GM12878 (cell line): ENCODE data around the gene ZNF827. TPM values are rescaled to one million over a fixed set of nuclear protein-coding genes. Genes with fewer than 3 reads are reported as not detected.

Source experiments
- ATAC-seq: fragments of 200-7000 bp; cut with Tn5 transposase; 3 replicates; pipeline ENCODE4 v1.9.1; 2020; ENCODE audit warnings: mild to moderate bottlenecking, moderate library complexity
- BruUV-seq: library from RNA; stranded (reverse); fragments of 400-500 nt; replicated peaks from 2 replicates; lab custom pipeline; 2021; lab: Mats Ljungman, UMichigan
- CTCF ChIA-PET: fragments of 300-600 bp; sonication (Branson Sonifier 250); formaldehyde crosslinking; extraction: SDS; loops from one replicate; lab custom pipeline; 2021; ENCODE audit warnings: inconsistent platforms; lab: Yijun Ruan, JAX
- POLR2A ChIA-PET: fragments of 350-600 bp; formaldehyde crosslinking; extraction: SDS; loops from one replicate; lab custom pipeline; 2021; ENCODE audit warnings: inconsistent platforms; lab: Charles Lee
- RAD21 ChIA-PET: fragments of 300-600 bp; sonication (Branson Sonifier 250); formaldehyde crosslinking; loops from one replicate; lab custom pipeline; 2023; ENCODE audit warnings: antibody characterized with exemption; ENCODE audit not compliant: unreplicated experiment; lab: Charles Lee
- SMC1A ChIA-PET: fragments of 300-600 bp; sonication (Branson Sonifier 250); formaldehyde crosslinking; loops from one replicate; lab custom pipeline; 2023; ENCODE audit not compliant: unreplicated experiment, uncharacterized antibody; lab: Charles Lee
- DNase-seq: peaks from one replicate; pipeline ENCODE4 v3.0.0-alpha.2; 2011; ENCODE audit warnings: low read depth, low spot score
- FAIRE-seq: peaks from 3 replicates; lab custom pipeline; 2011; peaks lifted over from hg19 to GRCh38; lab: Jason Lieb, UNC
- H2AFZ ChIP-seq: 2 replicates; pipeline ENCODE4 v1.6.0; 2011; ENCODE audit warnings: low read depth, low read length, control low read depth; ENCODE audit not compliant: control insufficient read depth
- H3K27ac ChIP-seq: 2 replicates; pipeline ENCODE4 v1.5.1; 2011; ENCODE audit warnings: control low read depth; ENCODE audit not compliant: control insufficient read depth, insufficient read depth
- H3K27me3 ChIP-seq, 2 experiments: replicated peaks in 1 of 2; 2 replicates each; pipeline versions ENCODE4 v1.6.0 to v1.6.1; 2011; ENCODE audit warnings: low read length in 1 of 2; ENCODE audit not compliant: control insufficient read depth in 2 of 2, insufficient read depth in 2 of 2
- H3K36me3 ChIP-seq, 2 experiments: 2 replicates each; pipeline ENCODE4 v1.5.1; 2011; ENCODE audit warnings: low read length in 1 of 2; ENCODE audit not compliant: control insufficient read depth in 2 of 2, insufficient read depth in 2 of 2
- H3K4me1 ChIP-seq: 2 replicates; pipeline ENCODE4 v1.6.1; 2011; ENCODE audit warnings: mild to moderate bottlenecking, low read length, moderate library complexity, mixed read lengths; ENCODE audit not compliant: control insufficient read depth, insufficient read depth
- H3K4me2 ChIP-seq: 2 replicates; pipeline ENCODE4 v1.6.0; 2011; ENCODE audit warnings: control low read depth; ENCODE audit not compliant: control insufficient read depth, insufficient read depth
- H3K4me3 ChIP-seq: fragments of 200-600 bp; sonication (generic); 2 replicates; pipeline ENCODE4 v1.5.1; 2016
- H3K79me2 ChIP-seq: 2 replicates; pipeline ENCODE4 v1.6.0; 2011; ENCODE audit warnings: low read length; ENCODE audit not compliant: control insufficient read depth, insufficient read depth
- H3K9ac ChIP-seq: 2 replicates; pipeline ENCODE4 v1.8.0; 2011; ENCODE audit warnings: low read length, control low read depth, mixed read lengths; ENCODE audit not compliant: control insufficient read depth, insufficient read depth
- H3K9me3 ChIP-seq: replicated peaks from 3 replicates; pipeline ENCODE4 v1.5.1; 2011; ENCODE audit warnings: mild to moderate bottlenecking, low read length; ENCODE audit not compliant: control insufficient read depth, insufficient read depth
- H4K20me1 ChIP-seq: 2 replicates; pipeline ENCODE4 v1.6.0; 2011; ENCODE audit not compliant: control insufficient read depth, insufficient read depth
- BHLHE40 ChIP-seq, 2 experiments: fragments of 450-650 bp in 1 of 2; IDR thresholded peaks; 2 replicates each; pipeline ENCODE4 v1.6.1; 2011 to 2017; ENCODE audit warnings: low read depth in 2 of 2, borderline replicate concordance in 1 of 2, improper control_type of control experiment in 1 of 2, low read length in 1 of 2, mild to moderate bottlenecking in 1 of 2
- CEBPZ ChIP-seq: fragments of 150-350 bp; IDR thresholded peaks from 2 replicates; pipeline ENCODE4 v1.6.1; 2016; ENCODE audit warnings: low read depth, low read length
- CHD2 ChIP-seq: IDR thresholded peaks from 2 replicates; pipeline ENCODE4 v1.6.1; 2011; ENCODE audit warnings: low read depth, low read length, improper control_type of control experiment, borderline replicate concordance
- CTCF ChIP-seq, 3 experiments: IDR thresholded peaks in 2 of 3; conservative IDR thresholded peaks in 1 of 3; 2 replicates each; pipeline ENCODE4 v1.5.1; 2011; ENCODE audit warnings: low read depth in 3 of 3, low read length in 3 of 3, mild to moderate bottlenecking in 3 of 3, control low read depth in 2 of 3, moderate library complexity in 2 of 3, inconsistent platforms in 1 of 3, mixed read lengths in 1 of 3; ENCODE audit not compliant: control insufficient read depth in 2 of 3, insufficient read depth in 1 of 3; ENCODE audit errors: extremely low read depth in 1 of 3
- GABPA ChIP-seq: IDR thresholded peaks from 2 replicates; pipeline ENCODE4 v1.6.1; 2014; ENCODE audit warnings: antibody characterized with exemption, low read depth, mild to moderate bottlenecking, inconsistent platforms
- NFYA ChIP-seq: IDR thresholded peaks from 2 replicates; pipeline ENCODE4 v1.6.1; 2011; ENCODE audit warnings: low read depth, mild to moderate bottlenecking, low read length, improper control_type of control experiment, borderline replicate concordance
- RELB ChIP-seq: fragments of 450-650 bp; IDR thresholded peaks from 2 replicates; pipeline ENCODE4 v1.6.1; 2017; ENCODE audit warnings: low read depth, mild to moderate bottlenecking, moderate library complexity
- RUNX3 ChIP-seq: IDR thresholded peaks from 2 replicates; pipeline ENCODE4 v1.6.1; 2012; ENCODE audit warnings: low read length, inconsistent platforms
- SPI1 ChIP-seq: IDR thresholded peaks from 2 replicates; pipeline ENCODE4 v1.6.1; 2011; ENCODE audit warnings: low read depth, mild to moderate bottlenecking, low read length, moderate library complexity, borderline replicate concordance; ENCODE audit not compliant: insufficient read depth
- TARDBP ChIP-seq: IDR thresholded peaks from 2 replicates; pipeline ENCODE4 v1.6.1; 2016; ENCODE audit warnings: borderline replicate concordance
- ZNF592 ChIP-seq: fragments of 450-650 bp; IDR thresholded peaks from 2 replicates; pipeline ENCODE4 v1.6.1; 2017; ENCODE audit warnings: mild to moderate bottlenecking, moderate library complexity
- WGBS: methylation state at CpG from one replicate; pipeline ENCODE4 v1.1.6; 2016; ENCODE audit warnings: low lambda C conversion rate; ENCODE audit not compliant: insufficient replicate concordance, insufficient coverage; ENCODE audit errors: missing lambda C conversion rate; 5-methylcytosine and 5-hydroxymethylcytosine counted together
- in situ Hi-C: fragments of 300-500 bp; cut with MboI; formaldehyde crosslinking; loops from 9 replicates; pipeline ENCODE4 v1.14.3; 2018; ENCODE audit warnings: mixed read lengths
- intact Hi-C: fragments of 100-400 bp; cut with micrococcal nuclease; formaldehyde crosslinking; loops from one replicate; pipeline ENCODE4 v1.14.2; 2022; ENCODE audit not compliant: unreplicated experiment
- polyA plus RNA-seq, 11 experiments: library from polyadenylated mRNA; depleted of rRNA in 4 of 11; unstranded in 6 of 11; stranded (reverse) in 5 of 11; fragments of >200 nt; fragmentation: Nextera tagmentation in 4 of 11; fragmentation: Illumina TruSeq in 1 of 11; extraction: Ambion mirVana in 4 of 11; extraction: Trizol in 1 of 11; gene quantifications; 1 replicate in 1 of 11; 2 replicates in 10 of 11; pipeline versions ENCODE4 v1.2.1 to v1.2.3, GENCODE V29; 2011 to 2016; ENCODE audit warnings: inconsistent platforms in 2 of 11, missing spikeins in 2 of 11, low read depth in 1 of 11
- total RNA-seq, 4 experiments: library from RNA; depleted of rRNA in 3 of 4; stranded (reverse); fragments of >200 nt in 3 of 4; fragmentation: Illumina TruSeq in 1 of 4; extraction: Trizol in 1 of 4; gene quantifications; 2 replicates each; pipeline versions ENCODE4 v1.2.1 to v1.2.3, GENCODE V29; 2013 to 2021

The ZNF827 gene
- total and polyA plus RNA-seq, 10 of the 15 experiments (the other 5 are each of a cell fraction or from before 2014, with no cell fraction given): 3.8 to 31.5 (median 13.6) TPM

GRCh38 chr4:145843639-145844038 is 95.0 kb downstream of the ZNF827 start:
- DNase-seq (no peak), FAIRE-seq (no peak), ATAC-seq (no peak)
- intact Hi-C loops (no loop called here), in situ Hi-C loops (no loop called here)
- 75% methylated on average over 6 of the region's 6 CpGs for WGBS
- Histone ChIP-seq H3K4me2 (no peak overlapping the region), H3K27me3 (no peaks in the 10 kb centered on the region), H3K79me2 (no peaks in the 10 kb centered on the region), H3K9me3 (no peaks in the 10 kb centered on the region), H3K4me3 (no peak overlapping the region), H3K27ac (no peak overlapping the region), H3K4me1 (peaks cover 2% of the 10 kb centered on the region; the same call in 1 of the 2 replicates), H3K9ac (no peak overlapping the region), H4K20me1 (no peaks in the 10 kb centered on the region), H2AFZ (no peak overlapping the region), H3K36me3 (peaks cover 8 to 26% of the 10 kb centered on the region in 2 experiments)
- no peak for TF ChIP-seq CTCF (IDR thresholded peaks at IDR 0.05 in 2 of 3, conservative IDR thresholded peaks at IDR 0.05 in 1 of 3; ENCODE audit: control insufficient read depth in 2 of 3, extremely low read depth in 1 of 3, insufficient read depth in 1 of 3, low read depth in 3 of 3, low read length in 3 of 3)
- no peak for TF ChIP-seq CEBPZ
- no peak for TF ChIP-seq ZNF592
- TF ChIP-seq RELB: no peak
- no peak for TF ChIP-seq TARDBP
- peak; percentile 66 for TF ChIP-seq RUNX3
- TF ChIP-seq BHLHE40 (IDR thresholded peaks at IDR 0.05; ENCODE audit: borderline replicate concordance in 1 of 2, low read depth in 2 of 2, low read length in 1 of 2): no peak
- TF ChIP-seq CHD2: no peak
- peak; percentile 47; the same call in 1 of the 2 replicates for TF ChIP-seq GABPA
- no peak for TF ChIP-seq NFYA
- TF ChIP-seq SPI1: no peak
- RAD21 ChIA-PET: no interaction called here
- CTCF ChIA-PET: interaction anchor here (0.6 to 0.9 kb wide), 2 partner anchors 27 to 118 kb away, joined by 3 read pairs; no protein-coding TSS in a partner anchor
- POLR2A ChIA-PET: no interaction called here
- BruUV-seq: TSS peak; percentile 34
- SMC1A ChIA-PET: interaction anchor here (0.5 to 2.9 kb wide), 7 partner anchors 13 to 406 kb away, joined by 3 to 6 read pairs (median 3); no protein-coding TSS in a partner anchor
